GM12878 (cell line): Measurements from ENCODE around the gene YARS2. TPM values are rescaled to one million over a fixed set of nuclear protein-coding genes. Genes with fewer than 3 reads are reported as not detected.

Experiments
- ATAC-seq: fragments of 200-7000 bp; cut with Tn5 transposase; 3 replicates; pipeline ENCODE4 v1.9.1; 2020; ENCODE audit warnings: mild to moderate bottlenecking, moderate library complexity
- BruUV-seq: library from RNA; stranded (reverse); fragments of 400-500 nt; replicated peaks from 2 replicates; lab custom pipeline; 2021; lab: Mats Ljungman, UMichigan
- CTCF ChIA-PET: fragments of 300-600 bp; sonication (Branson Sonifier 250); formaldehyde crosslinking; extraction: SDS; loops from one replicate; lab custom pipeline; 2021; ENCODE audit warnings: inconsistent platforms; lab: Yijun Ruan, JAX
- POLR2A ChIA-PET: fragments of 350-600 bp; formaldehyde crosslinking; extraction: SDS; loops from one replicate; lab custom pipeline; 2021; ENCODE audit warnings: inconsistent platforms; lab: Charles Lee
- RAD21 ChIA-PET: fragments of 300-600 bp; sonication (Branson Sonifier 250); formaldehyde crosslinking; loops from one replicate; lab custom pipeline; 2023; ENCODE audit warnings: antibody characterized with exemption; ENCODE audit not compliant: unreplicated experiment; lab: Charles Lee
- SMC1A ChIA-PET: fragments of 300-600 bp; sonication (Branson Sonifier 250); formaldehyde crosslinking; loops from one replicate; lab custom pipeline; 2023; ENCODE audit not compliant: unreplicated experiment, uncharacterized antibody; lab: Charles Lee
- DNase-seq: peaks from one replicate; pipeline ENCODE4 v3.0.0-alpha.2; 2011; ENCODE audit warnings: low read depth, low spot score
- FAIRE-seq: peaks from 3 replicates; lab custom pipeline; 2011; peaks lifted over from hg19 to GRCh38; lab: Jason Lieb, UNC
- H2AFZ ChIP-seq: 2 replicates; pipeline ENCODE4 v1.6.0; 2011; ENCODE audit warnings: low read depth, low read length, control low read depth; ENCODE audit not compliant: control insufficient read depth
- H3K27ac ChIP-seq: 2 replicates; pipeline ENCODE4 v1.5.1; 2011; ENCODE audit warnings: control low read depth; ENCODE audit not compliant: control insufficient read depth, insufficient read depth
- H3K27me3 ChIP-seq, 2 experiments: replicated peaks in 1 of 2; 2 replicates each; pipeline versions ENCODE4 v1.6.0 to v1.6.1; 2011; ENCODE audit warnings: low read length in 1 of 2; ENCODE audit not compliant: control insufficient read depth in 2 of 2, insufficient read depth in 2 of 2
- H3K36me3 ChIP-seq, 2 experiments: 2 replicates each; pipeline ENCODE4 v1.5.1; 2011; ENCODE audit warnings: low read length in 1 of 2; ENCODE audit not compliant: control insufficient read depth in 2 of 2, insufficient read depth in 2 of 2
- H3K4me1 ChIP-seq: 2 replicates; pipeline ENCODE4 v1.6.1; 2011; ENCODE audit warnings: mild to moderate bottlenecking, low read length, moderate library complexity, mixed read lengths; ENCODE audit not compliant: control insufficient read depth, insufficient read depth
- H3K4me2 ChIP-seq: 2 replicates; pipeline ENCODE4 v1.6.0; 2011; ENCODE audit warnings: control low read depth; ENCODE audit not compliant: control insufficient read depth, insufficient read depth
- H3K4me3 ChIP-seq: fragments of 200-600 bp; sonication (generic); 2 replicates; pipeline ENCODE4 v1.5.1; 2016
- H3K79me2 ChIP-seq: 2 replicates; pipeline ENCODE4 v1.6.0; 2011; ENCODE audit warnings: low read length; ENCODE audit not compliant: control insufficient read depth, insufficient read depth
- H3K9ac ChIP-seq: 2 replicates; pipeline ENCODE4 v1.8.0; 2011; ENCODE audit warnings: low read length, control low read depth, mixed read lengths; ENCODE audit not compliant: control insufficient read depth, insufficient read depth
- H3K9me3 ChIP-seq: replicated peaks from 3 replicates; pipeline ENCODE4 v1.5.1; 2011; ENCODE audit warnings: mild to moderate bottlenecking, low read length; ENCODE audit not compliant: control insufficient read depth, insufficient read depth
- H4K20me1 ChIP-seq: 2 replicates; pipeline ENCODE4 v1.6.0; 2011; ENCODE audit not compliant: control insufficient read depth, insufficient read depth
- BACH1 ChIP-seq: fragments of 450-650 bp; IDR thresholded peaks from 2 replicates; pipeline ENCODE4 v1.6.1; 2017; ENCODE audit warnings: mild to moderate bottlenecking, borderline replicate concordance
- CREB1 ChIP-seq: IDR thresholded peaks from 2 replicates; pipeline ENCODE4 v1.6.1; 2012; ENCODE audit warnings: low read depth, mild to moderate bottlenecking, inconsistent platforms
- IKZF1 ChIP-seq: fragments of 450-650 bp; conservative IDR thresholded peaks from 2 replicates; pipeline ENCODE4 v1.6.1; 2017; ENCODE audit warnings: antibody characterized with exemption, mild to moderate bottlenecking
- SREBF2 ChIP-seq: IDR thresholded peaks from 2 replicates; pipeline ENCODE4 v1.6.1; 2012; ENCODE audit warnings: mild to moderate bottlenecking, low read length
- WGBS: methylation state at CpG from one replicate; pipeline ENCODE4 v1.1.6; 2016; ENCODE audit warnings: low lambda C conversion rate; ENCODE audit not compliant: insufficient replicate concordance, insufficient coverage; ENCODE audit errors: missing lambda C conversion rate; 5-methylcytosine and 5-hydroxymethylcytosine counted together
- in situ Hi-C: fragments of 300-500 bp; cut with MboI; formaldehyde crosslinking; loops from 9 replicates; pipeline ENCODE4 v1.14.3; 2018; ENCODE audit warnings: mixed read lengths
- intact Hi-C: fragments of 100-400 bp; cut with micrococcal nuclease; formaldehyde crosslinking; loops from one replicate; pipeline ENCODE4 v1.14.2; 2022; ENCODE audit not compliant: unreplicated experiment
- polyA plus RNA-seq, 11 experiments: library from polyadenylated mRNA; depleted of rRNA in 4 of 11; unstranded in 6 of 11; stranded (reverse) in 5 of 11; fragments of >200 nt; fragmentation: Nextera tagmentation in 4 of 11; fragmentation: Illumina TruSeq in 1 of 11; extraction: Ambion mirVana in 4 of 11; extraction: Trizol in 1 of 11; gene quantifications; 1 replicate in 1 of 11; 2 replicates in 10 of 11; pipeline versions ENCODE4 v1.2.1 to v1.2.3, GENCODE V29; 2011 to 2016; ENCODE audit warnings: inconsistent platforms in 2 of 11, missing spikeins in 2 of 11, low read depth in 1 of 11
- total RNA-seq, 4 experiments: library from RNA; depleted of rRNA in 3 of 4; stranded (reverse); fragments of >200 nt in 3 of 4; fragmentation: Illumina TruSeq in 1 of 4; extraction: Trizol in 1 of 4; gene quantifications; 2 replicates each; pipeline versions ENCODE4 v1.2.1 to v1.2.3, GENCODE V29; 2013 to 2021
- TF ChIP-seq, protein P1 (sequence below): IDR thresholded peaks from 2 replicates; pipeline ENCODE4 v1.6.1; 2012; ENCODE audit warnings: low read depth, low read length, improper control_type of control experiment
- TF ChIP-seq, protein P2 (sequence below): IDR thresholded peaks from 2 replicates; pipeline ENCODE4 v1.6.1; 2011; ENCODE audit warnings: borderline replicate concordance, low read depth, mild to moderate bottlenecking, moderate library complexity, low read length; ENCODE audit not compliant: insufficient read depth, poor library complexity, severe bottlenecking

The YARS2 gene
- total and polyA plus RNA-seq, 10 of the 15 experiments (the other 5 are each of a cell fraction or from before 2014, with no cell fraction given): 13.4 to 46.7 (median 29.6) TPM

DNA sequence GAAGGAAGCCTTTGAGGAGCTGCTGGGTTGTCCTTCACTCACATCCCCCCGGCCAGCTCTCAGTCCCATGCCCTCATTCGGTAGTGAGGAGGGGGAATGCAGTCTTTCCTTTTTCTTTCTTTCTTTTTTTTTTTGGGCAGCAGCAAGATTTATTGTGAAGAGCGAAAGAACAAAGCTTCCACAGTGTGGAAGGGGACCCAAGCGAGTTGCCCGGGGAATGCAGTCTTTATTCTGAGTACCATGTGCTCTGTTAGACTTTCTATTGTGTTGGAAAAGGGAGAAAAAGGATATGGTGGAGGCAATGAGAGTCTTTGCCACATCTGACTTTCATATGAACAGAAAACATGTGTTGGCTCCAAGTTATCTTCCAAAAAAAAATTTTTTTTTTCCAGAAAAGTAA, 29.9 kb upstream of the YARS2 start:
- no TSS peak for BruUV-seq
- no peak for DNase-seq
- Histone ChIP-seq H2AFZ (no peak overlapping the region), H3K27ac (no peak overlapping the region), H3K79me2 (no peaks in the 10 kb centered on the region), H3K4me1 (no peaks in the 10 kb centered on the region), H3K4me3 (no peak overlapping the region), H3K36me3 (no peaks in the 10 kb centered on the region), H3K9me3 (no peaks in the 10 kb centered on the region), H4K20me1 (no peaks in the 10 kb centered on the region), H3K27me3 (no peaks in the 10 kb centered on the region), H3K4me2 (no peak overlapping the region), H3K9ac (no peak overlapping the region)
- ATAC-seq: no peak
- ChIA-PET RAD21 (no interaction called here), SMC1A (interaction anchor here (0.6 kb wide), 1 partner anchor 838 kb away, joined by 3 read pairs; no protein-coding TSS in a partner anchor), POLR2A (no interaction called here), CTCF (interaction anchor here (0.6 to 1.0 kb wide), 4 partner anchors 19 to 425 kb away, joined by 3 to 4 read pairs (median 4); no protein-coding TSS in a partner anchor)
- FAIRE-seq: no peak
- TF ChIP-seq IKZF1: no peak
- TF ChIP-seq CREB1: no peak
- TF ChIP-seq, protein P1, sequence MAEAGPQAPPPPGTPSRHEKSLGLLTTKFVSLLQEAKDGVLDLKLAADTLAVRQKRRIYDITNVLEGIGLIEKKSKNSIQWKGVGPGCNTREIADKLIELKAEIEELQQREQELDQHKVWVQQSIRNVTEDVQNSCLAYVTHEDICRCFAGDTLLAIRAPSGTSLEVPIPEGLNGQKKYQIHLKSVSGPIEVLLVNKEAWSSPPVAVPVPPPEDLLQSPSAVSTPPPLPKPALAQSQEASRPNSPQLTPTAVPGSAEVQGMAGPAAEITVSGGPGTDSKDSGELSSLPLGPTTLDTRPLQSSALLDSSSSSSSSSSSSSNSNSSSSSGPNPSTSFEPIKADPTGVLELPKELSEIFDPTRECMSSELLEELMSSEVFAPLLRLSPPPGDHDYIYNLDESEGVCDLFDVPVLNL: no peak
- no peak for TF ChIP-seq SREBF2
- TF ChIP-seq BACH1: no peak
- TF ChIP-seq, protein P2, sequence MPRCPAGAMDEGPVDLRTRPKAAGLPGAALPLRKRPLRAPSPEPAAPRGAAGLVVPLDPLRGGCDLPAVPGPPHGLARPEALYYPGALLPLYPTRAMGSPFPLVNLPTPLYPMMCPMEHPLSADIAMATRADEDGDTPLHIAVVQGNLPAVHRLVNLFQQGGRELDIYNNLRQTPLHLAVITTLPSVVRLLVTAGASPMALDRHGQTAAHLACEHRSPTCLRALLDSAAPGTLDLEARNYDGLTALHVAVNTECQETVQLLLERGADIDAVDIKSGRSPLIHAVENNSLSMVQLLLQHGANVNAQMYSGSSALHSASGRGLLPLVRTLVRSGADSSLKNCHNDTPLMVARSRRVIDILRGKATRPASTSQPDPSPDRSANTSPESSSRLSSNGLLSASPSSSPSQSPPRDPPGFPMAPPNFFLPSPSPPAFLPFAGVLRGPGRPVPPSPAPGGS: no peak
- WGBS: 28% methylated on average over 5 of the region's 5 CpGs
- in situ Hi-C loops: no loop called here
- intact Hi-C loops: no loop called here
